ENCODE data around the gene C15orf39. TPM values are rescaled to one million over a fixed set of nuclear protein-coding genes. Genes with fewer than 3 reads are reported as not detected.
"Not testable (repeated sequence)": the region's sequence is repeated elsewhere in the genome, so short reads cannot be mapped to it uniquely, and the experiment has no call there.

Gene C15orf39
- total RNA-seq, 3 donors from 2014 or later = 22.2 to 32.5 (median 24.2) TPM

DNA sequence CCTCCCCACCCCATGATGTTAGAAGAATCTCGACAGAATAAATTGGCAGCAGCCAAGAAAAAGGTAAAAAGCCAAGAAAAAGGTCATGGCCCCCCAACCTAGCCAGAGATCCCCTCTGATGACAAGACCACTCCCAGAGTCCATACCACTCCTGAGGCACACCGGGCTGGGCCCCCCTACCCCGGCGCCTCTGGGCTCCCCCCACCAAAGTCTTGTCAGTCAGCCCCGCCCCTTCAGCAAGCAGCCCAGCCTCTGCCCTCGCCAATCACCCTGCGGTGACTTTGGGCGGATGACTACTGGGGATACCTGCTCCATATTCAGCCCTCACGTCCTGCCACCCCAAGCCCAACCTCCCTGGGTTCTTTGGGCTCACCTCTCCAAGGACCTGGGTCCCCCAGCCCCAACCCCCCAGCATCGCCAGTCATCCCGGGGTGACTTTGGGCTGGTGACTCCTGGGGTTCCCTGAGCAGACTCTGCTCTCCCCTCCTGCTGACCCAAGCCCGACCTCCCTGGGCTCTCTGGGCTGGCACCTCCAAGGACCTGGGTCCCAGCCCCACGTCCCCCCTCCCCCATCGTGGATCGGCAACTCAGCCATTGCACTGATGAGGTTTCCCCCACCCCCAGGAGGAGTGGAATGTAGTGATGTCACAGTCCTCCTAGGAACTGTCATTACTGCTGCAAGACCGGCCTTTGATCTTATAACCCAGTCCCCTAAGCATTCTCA lies 57.1 kb downstream of the C15orf39 start:
- ATAC-seq; H3K9me3 ChIP-seq; intact Hi-C loops (cut with DNase I, micrococcal nuclease); DNase-seq; H3K36me3 ChIP-seq (ENCODE audit: low read depth); H3K4me1 ChIP-seq (ENCODE audit: low read depth); H3K4me3 ChIP-seq: not testable (repeated sequence)

DNA sequence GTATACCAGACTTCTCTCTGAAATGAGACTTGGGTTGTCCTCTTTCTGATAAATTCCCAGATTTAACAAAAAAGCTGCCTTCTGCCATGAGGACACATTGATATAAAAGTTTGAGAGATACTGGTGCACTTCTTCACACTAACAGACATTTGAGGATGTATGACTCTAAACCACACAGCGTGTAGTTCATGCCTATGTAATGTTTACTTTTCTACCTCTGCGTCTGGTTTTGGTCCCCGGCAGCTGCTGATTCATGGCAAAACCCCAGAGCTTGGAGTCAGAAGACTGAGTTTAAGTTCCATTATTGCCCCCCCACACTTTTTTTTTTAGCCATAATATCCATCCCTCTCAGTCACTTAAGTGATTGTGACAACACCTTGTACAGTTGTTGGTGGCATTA lies 58.2 kb downstream of the C15orf39 start:
- DNase-seq; ATAC-seq; H3K4me1 ChIP-seq (ENCODE audit: low read depth); intact Hi-C loops (cut with DNase I, micrococcal nuclease); H3K4me3 ChIP-seq; H3K9me3 ChIP-seq; H3K36me3 ChIP-seq (ENCODE audit: low read depth): not testable (repeated sequence)

Other genes with a start within 250 kb of the C15orf39 start
- 10 to 100 TPM in 2 of 3 donors, 1 to 10 TPM in 1; 8.9 to 13.6 (median 12.3) TPM for gene RPP25, start 245.1 kb upstream of the C15orf39 start, total RNA-seq
- 10 to 100 TPM in 1 of 3 donors, 1 to 10 TPM in 2; 7.3 to 10.8 (median 7.4) TPM for gene SCAMP5, start 206.3 kb upstream of the C15orf39 start, total RNA-seq
- gene PPCDC, start 178.3 kb upstream of the C15orf39 start, total RNA-seq = 10 to 100 TPM; 12.4 to 18.9 (median 18.2) TPM
- gene GOLGA6C, start 56.5 kb downstream of the C15orf39 start, total RNA-seq = not detected
- gene GOLGA6D, start 81.0 kb downstream of the C15orf39 start, total RNA-seq = not detected
- gene COMMD4, start 134.2 kb downstream of the C15orf39 start, total RNA-seq = 10 to 100 TPM; 57.2 to 84.9 (median 72.3) TPM
- gene NEIL1, start 145.2 kb downstream of the C15orf39 start, total RNA-seq = 10 to 100 TPM; 38.0 to 67.9 (median 41.4) TPM
- gene MAN2C1, start 166.7 kb downstream of the C15orf39 start, total RNA-seq = 100 to 1,000 TPM; 192 to 239 (median 217) TPM
- 10 to 100 TPM; 52.6 to 75.3 (median 60.6) TPM for gene SIN3A, start 249.8 kb downstream of the C15orf39 start, total RNA-seq

Data from mucosa of descending colon (tissue), 3 donors.